ENCODE data around the gene ADRA2B. TPM values are rescaled to one million over a fixed set of nuclear protein-coding genes. Genes with fewer than 3 reads are reported as not detected.

Gene ADRA2B
- polyA plus RNA-seq, 1 donor (not counting 4 experiments of a cell fraction or from before 2014, with no cell fraction given): not detected

DNA sequence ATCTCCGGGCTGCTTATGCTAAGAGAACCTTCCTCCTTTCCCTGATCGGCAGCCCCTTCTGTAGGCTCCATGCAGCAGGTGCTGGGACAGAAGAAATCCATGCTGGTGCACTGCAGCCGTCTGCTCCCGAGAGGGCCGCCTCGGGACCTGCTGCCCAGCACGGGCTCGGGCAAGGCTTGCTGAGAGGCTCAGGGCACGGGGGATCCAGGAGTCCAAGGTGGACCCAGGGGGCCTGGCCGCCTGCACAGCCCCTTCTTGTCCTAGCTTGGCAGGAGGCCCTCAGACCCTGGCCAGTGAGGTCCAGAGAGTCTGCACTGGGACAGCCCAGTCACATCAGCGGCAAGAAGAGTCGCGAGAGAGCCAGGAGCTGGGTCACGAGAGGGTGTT lies 42.2 kb upstream of the ADRA2B start:
- dilution Hi-C loops (cut with MboI; ENCODE audit: extremely low pct_ligation_motif_present, low sequenced_read_pairs): no loop called here
- Histone ChIP-seq H3K79me2 (ENCODE audit: control insufficient read depth, insufficient read depth, low read length) (no peaks in the 10 kb centered on the region), H3K9ac (ENCODE audit: control insufficient read depth, extremely low read depth, insufficient read depth, low read length) (no peak overlapping the region), H3K27me3 (ENCODE audit: control insufficient read depth, extremely low read depth, insufficient read depth, low read length) (peaks cover 26% of the 10 kb centered on the region), H3K4me1 (ENCODE audit: control insufficient read depth, extremely low read depth, insufficient read depth, low read length) (no peaks in the 10 kb centered on the region), H3K9me1 (ENCODE audit: control insufficient read depth, extremely low read depth, insufficient read depth, low read length) (no peaks in the 10 kb centered on the region), H3K27ac (ENCODE audit: control insufficient read depth, insufficient read depth, low read length) (no peak overlapping the region), H3K36me3 (ENCODE audit: control insufficient read depth in 2 of 2, extremely low read depth in 1 of 2, insufficient read depth in 2 of 2, low read length in 2 of 2) (no peaks in the 10 kb centered on the region), H3K4me3 (ENCODE audit: control insufficient read depth in 2 of 3, extremely low read depth in 1 of 3, insufficient read depth in 2 of 3, low read depth in 1 of 3, low read length in 3 of 3) (no peak overlapping the region), H3K4me2 (ENCODE audit: control insufficient read depth, extremely low read depth, insufficient read depth, low read depth, low read length) (no peak overlapping the region), H2AFZ (ENCODE audit: control insufficient read depth, low read length) (no peak overlapping the region), H4K20me1 (ENCODE audit: control insufficient read depth, extremely low read depth, insufficient read depth, low read length) (no peaks in the 10 kb centered on the region), H3K9me3 (ENCODE audit: control insufficient read depth, low read depth, low read length) (no peaks in the 10 kb centered on the region)
- TF ChIP-seq, protein P1, sequence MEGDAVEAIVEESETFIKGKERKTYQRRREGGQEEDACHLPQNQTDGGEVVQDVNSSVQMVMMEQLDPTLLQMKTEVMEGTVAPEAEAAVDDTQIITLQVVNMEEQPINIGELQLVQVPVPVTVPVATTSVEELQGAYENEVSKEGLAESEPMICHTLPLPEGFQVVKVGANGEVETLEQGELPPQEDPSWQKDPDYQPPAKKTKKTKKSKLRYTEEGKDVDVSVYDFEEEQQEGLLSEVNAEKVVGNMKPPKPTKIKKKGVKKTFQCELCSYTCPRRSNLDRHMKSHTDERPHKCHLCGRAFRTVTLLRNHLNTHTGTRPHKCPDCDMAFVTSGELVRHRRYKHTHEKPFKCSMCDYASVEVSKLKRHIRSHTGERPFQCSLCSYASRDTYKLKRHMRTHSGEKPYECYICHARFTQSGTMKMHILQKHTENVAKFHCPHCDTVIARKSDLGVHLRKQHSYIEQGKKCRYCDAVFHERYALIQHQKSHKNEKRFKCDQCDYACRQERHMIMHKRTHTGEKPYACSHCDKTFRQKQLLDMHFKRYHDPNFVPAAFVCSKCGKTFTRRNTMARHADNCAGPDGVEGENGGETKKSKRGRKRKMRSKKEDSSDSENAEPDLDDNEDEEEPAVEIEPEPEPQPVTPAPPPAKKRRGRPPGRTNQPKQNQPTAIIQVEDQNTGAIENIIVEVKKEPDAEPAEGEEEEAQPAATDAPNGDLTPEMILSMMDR (optimal IDR thresholded peaks at IDR 0.05 in 1 of 3, IDR thresholded peaks at IDR 0.05 in 1 of 3, conservative IDR thresholded peaks at IDR 0.05 in 1 of 3; ENCODE audit: extremely low read depth in 1 of 3, insufficient read depth in 2 of 3, low read length in 3 of 3): no peak
- DNase-seq (ENCODE audit: low read depth, low spot score) (no peak), FAIRE-seq (no peak)

DNA sequence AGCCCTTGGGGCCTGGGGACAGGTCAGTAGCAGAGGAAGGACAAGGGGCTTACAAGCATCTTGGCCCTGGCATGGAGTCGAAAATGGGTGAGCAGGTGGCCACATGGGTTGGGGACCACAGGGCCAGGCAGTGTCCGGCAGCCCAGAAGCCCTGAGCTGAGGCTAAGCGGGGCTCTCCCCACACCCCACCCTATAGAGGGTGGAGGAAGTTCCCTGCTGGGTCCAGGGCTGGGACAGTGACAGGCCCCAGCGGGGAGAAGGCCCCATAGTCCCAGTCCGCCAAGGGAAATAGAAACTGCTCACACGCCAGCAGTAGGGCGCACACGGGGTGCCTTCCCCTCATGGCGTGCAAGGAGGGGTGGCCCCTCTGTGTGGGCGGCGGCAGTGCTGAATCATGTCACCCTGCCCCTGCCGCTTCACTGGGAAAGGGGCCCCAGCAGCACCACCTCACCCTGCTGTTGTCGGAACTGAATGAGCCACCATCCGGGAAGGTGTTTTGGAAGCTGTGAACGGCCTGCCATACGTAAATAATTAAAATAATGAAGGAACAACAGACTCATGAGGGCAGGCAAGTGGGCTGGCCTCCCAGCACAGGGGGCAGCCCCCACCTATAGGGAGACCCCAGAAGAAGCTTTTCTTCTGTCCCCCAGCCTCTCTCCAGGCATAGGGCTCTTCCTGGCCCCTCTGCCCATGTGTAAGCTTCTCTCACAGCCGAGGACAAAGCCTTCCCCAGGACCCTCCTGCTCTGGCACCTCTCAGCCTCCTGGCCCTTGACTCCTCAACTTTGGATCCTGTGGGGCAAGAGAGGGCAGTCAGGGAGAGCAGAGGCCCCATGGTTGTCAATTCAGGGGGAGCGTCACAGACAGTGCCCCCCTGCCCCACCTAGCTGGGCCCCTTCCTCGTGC lies 41.5 kb upstream of the ADRA2B start:
- no peaks in the 10 kb centered on the region for H3K79me2 ChIP-seq (ENCODE audit: control insufficient read depth, insufficient read depth, low read length)
- no peaks in the 10 kb centered on the region for H3K9me1 ChIP-seq (ENCODE audit: control insufficient read depth, extremely low read depth, insufficient read depth, low read length)
- no peaks in the 10 kb centered on the region for H4K20me1 ChIP-seq (ENCODE audit: control insufficient read depth, extremely low read depth, insufficient read depth, low read length)
- dilution Hi-C loops (cut with MboI; ENCODE audit: extremely low pct_ligation_motif_present, low sequenced_read_pairs): no loop called here
- TF ChIP-seq, protein P1 (optimal IDR thresholded peaks at IDR 0.05 in 1 of 3, IDR thresholded peaks at IDR 0.05 in 1 of 3, conservative IDR thresholded peaks at IDR 0.05 in 1 of 3; ENCODE audit: extremely low read depth in 1 of 3, insufficient read depth in 2 of 3, low read length in 3 of 3): no peak
- TF ChIP-seq EZH2 (IDR thresholded peaks at IDR 0.05; ENCODE audit: low read length): no peak
- no peak for DNase-seq (ENCODE audit: low read depth, low spot score)
- no peaks in the 10 kb centered on the region for H3K9me3 ChIP-seq (ENCODE audit: control insufficient read depth, low read depth, low read length)
- no peaks in the 10 kb centered on the region for H3K4me1 ChIP-seq (ENCODE audit: control insufficient read depth, extremely low read depth, insufficient read depth, low read length)
- no peaks in the 10 kb centered on the region for H3K36me3 ChIP-seq (ENCODE audit: control insufficient read depth in 2 of 2, extremely low read depth in 1 of 2, insufficient read depth in 2 of 2, low read length in 2 of 2)
- no peak overlapping the region for H3K9ac ChIP-seq (ENCODE audit: control insufficient read depth, extremely low read depth, insufficient read depth, low read length)
- no peak overlapping the region for H3K4me2 ChIP-seq (ENCODE audit: control insufficient read depth, extremely low read depth, insufficient read depth, low read depth, low read length)
- FAIRE-seq: no peak
- no peak overlapping the region for H3K4me3 ChIP-seq (ENCODE audit: control insufficient read depth in 2 of 3, extremely low read depth in 1 of 3, insufficient read depth in 2 of 3, low read depth in 1 of 3, low read length in 3 of 3)
- H2AFZ ChIP-seq (ENCODE audit: control insufficient read depth, low read length): no peak overlapping the region
- no peak overlapping the region for H3K27ac ChIP-seq (ENCODE audit: control insufficient read depth, insufficient read depth, low read length)
- H3K27me3 ChIP-seq (ENCODE audit: control insufficient read depth, extremely low read depth, insufficient read depth, low read length): peaks cover 26% of the 10 kb centered on the region
